Smooth muscle cell of trachea (primary cell): ENCODE measurements around the gene SERINC2. TPM values are rescaled to one million over a fixed set of nuclear protein-coding genes. Genes with fewer than 3 reads are reported as not detected.

Source experiments
- total RNA-seq: library from RNA; depleted of rRNA; stranded (reverse); fragments of >200 nt; gene quantifications from 2 replicates; pipeline ENCODE4 v1.2.1, GENCODE V29; 2014

SERINC2 gene
- total RNA-seq, result 5.5 and 38.9 TPM in 2 replicates

GRCh38 chr1:31412732-31413404, at the start of gene SERINC2:
Gene SERINC2 (plus strand): TSS chr1:31413213. CDS start chr1:31413266, 53 bp downstream.

GRCh38 chr1:31373056-31373896, 39.7 kb upstream of the SERINC2 start, which contains the start of gene FABP3:
Gene FABP3 (minus strand): TSS chr1:31373076. CDS start chr1:31373014, 62 bp downstream.

Other genes starting within 250 kb of the SERINC2 start
- 0.33 TPM in 1 of 2 replicates, not detected in the other for gene NKAIN1, start 173.3 kb upstream of the SERINC2 start, total RNA-seq
- gene SNRNP40, start 116.4 kb upstream of the SERINC2 start, total RNA-seq, result 83.2 and 91.9 TPM in 2 replicates
- gene ZCCHC17, start 116.2 kb upstream of the SERINC2 start, total RNA-seq, result 31.3 and 41.9 TPM in 2 replicates
- gene FABP3, start 40.1 kb upstream of the SERINC2 start, total RNA-seq, result 39.5 and 109 TPM in 2 replicates
- 0.99 and 1.7 TPM in 2 replicates for gene TINAGL1, start 163.3 kb downstream of the SERINC2 start, total RNA-seq
- gene HCRTR1, start 204.5 kb downstream of the SERINC2 start, total RNA-seq, result not detected in 2 replicates
- 73.9 and 85.7 TPM in 2 replicates for gene PEF1, start 231.7 kb downstream of the SERINC2 start, total RNA-seq